Loucy (cell line): Measurements from ENCODE around the gene TM9SF1.

ENCODE experiments used
- H2AFZ ChIP-seq: fragments of 200-600 bp; sonication (generic); 2 replicates; pipeline ENCODE4 v1.6.0; 2016; ENCODE audit warnings: antibody characterized with exemption, mild to moderate bottlenecking, low read length, moderate library complexity
- H3F3A ChIP-seq: fragments of 200-600 bp; 2 replicates; pipeline ENCODE4 v1.6.0; 2016; ENCODE audit warnings: antibody characterized with exemption, low read depth, mild to moderate bottlenecking
- H3K27me3 ChIP-seq: fragments of 200-600 bp; sonication (generic); 2 replicates; pipeline ENCODE4 v1.6.1; 2014; ENCODE audit warnings: low read length, mild to moderate bottlenecking; ENCODE audit not compliant: insufficient read depth, poor library complexity, severe bottlenecking
- H3K36me3 ChIP-seq: fragments of 200-600 bp; sonication (generic); 2 replicates; pipeline ENCODE4 v1.6.1; 2016; ENCODE audit warnings: low read length; ENCODE audit not compliant: insufficient read depth
- H3K4me1 ChIP-seq: fragments of 200-600 bp; sonication (generic); 2 replicates; pipeline ENCODE4 v1.5.1; 2014; ENCODE audit warnings: low read length, mild to moderate bottlenecking; ENCODE audit not compliant: insufficient read depth, poor library complexity, severe bottlenecking
- H3K4me2 ChIP-seq: fragments of 200-600 bp; sonication (generic); 2 replicates; pipeline ENCODE4 v1.6.0; 2014; ENCODE audit warnings: antibody characterized with exemption, low read length, low read depth, mild to moderate bottlenecking; ENCODE audit not compliant: poor library complexity, severe bottlenecking
- H3K4me3 ChIP-seq: fragments of 200-600 bp; sonication (generic); 2 replicates; pipeline ENCODE4 v1.5.1; 2014; ENCODE audit warnings: low read length, mild to moderate bottlenecking, mixed read lengths; ENCODE audit not compliant: poor library complexity, severe bottlenecking
- H3K79me2 ChIP-seq: fragments of 200-600 bp; sonication (generic); 2 replicates; pipeline ENCODE4 v1.6.1; 2014; ENCODE audit warnings: low read length; ENCODE audit not compliant: insufficient read depth
- H3K9ac ChIP-seq: fragments of 200-600 bp; sonication (generic); 2 replicates; pipeline ENCODE4 v1.6.0; 2014; ENCODE audit warnings: mild to moderate bottlenecking, low read depth, low read length, moderate library complexity; ENCODE audit not compliant: poor library complexity, severe bottlenecking
- H3K9me2 ChIP-seq: fragments of 200-600 bp; sonication (generic); replicated peaks from 2 replicates; pipeline ENCODE4 v1.6.1; 2016; ENCODE audit warnings: low read depth, low read length, mixed read lengths
- H3K9me3 ChIP-seq: fragments of 200-600 bp; sonication (generic); 2 replicates; pipeline ENCODE4 v1.6.1; 2014; ENCODE audit warnings: mild to moderate bottlenecking, antibody characterized with exemption, low read length, low read depth; ENCODE audit not compliant: insufficient read depth
- H4K20me1 ChIP-seq: fragments of 200-600 bp; sonication (generic); 2 replicates; pipeline ENCODE4 v1.6.0; 2014; ENCODE audit warnings: antibody characterized with exemption, low read length, mild to moderate bottlenecking; ENCODE audit not compliant: insufficient read depth, poor library complexity, severe bottlenecking
- CTCF ChIP-seq: fragments of 200-600 bp; sonication (generic); conservative IDR thresholded peaks from 2 replicates; pipeline ENCODE4 v1.5.1; 2014; ENCODE audit warnings: mild to moderate bottlenecking, antibody characterized with exemption, low read length
- EZH2phosphoT487 ChIP-seq: fragments of 200-600 bp; IDR thresholded peaks from 2 replicates; pipeline ENCODE4 v1.6.1; 2018; ENCODE audit warnings: antibody characterized with exemption, mild to moderate bottlenecking, moderate library complexity, borderline replicate concordance

TM9SF1 gene

GRCh38 chr14:24194873-24195185 is 412 bp downstream of the TM9SF1 start:
- TF ChIP-seq CTCF = no peak
- TF ChIP-seq EZH2phosphoT487 = no peak
- no peaks in the 10 kb centered on the region for H3K36me3 ChIP-seq
- H2AFZ ChIP-seq = peak overlapping the region; percentile 96
- H3F3A ChIP-seq = no peaks in the 10 kb centered on the region
- H3K9ac ChIP-seq = peak overlapping the region; percentile 92
- no peaks in the 10 kb centered on the region for H3K27me3 ChIP-seq
- H4K20me1 ChIP-seq = no peaks in the 10 kb centered on the region
- H3K4me3 ChIP-seq = peak overlapping the region; percentile 92
- H3K9me2 ChIP-seq = no peaks in the 10 kb centered on the region
- peaks cover 48% of the 10 kb centered on the region for H3K79me2 ChIP-seq
- peak overlapping the region; percentile 99 for H3K4me2 ChIP-seq
- no peaks in the 10 kb centered on the region for H3K9me3 ChIP-seq
- H3K4me1 ChIP-seq = peaks cover 24% of the 10 kb centered on the region

DNA sequence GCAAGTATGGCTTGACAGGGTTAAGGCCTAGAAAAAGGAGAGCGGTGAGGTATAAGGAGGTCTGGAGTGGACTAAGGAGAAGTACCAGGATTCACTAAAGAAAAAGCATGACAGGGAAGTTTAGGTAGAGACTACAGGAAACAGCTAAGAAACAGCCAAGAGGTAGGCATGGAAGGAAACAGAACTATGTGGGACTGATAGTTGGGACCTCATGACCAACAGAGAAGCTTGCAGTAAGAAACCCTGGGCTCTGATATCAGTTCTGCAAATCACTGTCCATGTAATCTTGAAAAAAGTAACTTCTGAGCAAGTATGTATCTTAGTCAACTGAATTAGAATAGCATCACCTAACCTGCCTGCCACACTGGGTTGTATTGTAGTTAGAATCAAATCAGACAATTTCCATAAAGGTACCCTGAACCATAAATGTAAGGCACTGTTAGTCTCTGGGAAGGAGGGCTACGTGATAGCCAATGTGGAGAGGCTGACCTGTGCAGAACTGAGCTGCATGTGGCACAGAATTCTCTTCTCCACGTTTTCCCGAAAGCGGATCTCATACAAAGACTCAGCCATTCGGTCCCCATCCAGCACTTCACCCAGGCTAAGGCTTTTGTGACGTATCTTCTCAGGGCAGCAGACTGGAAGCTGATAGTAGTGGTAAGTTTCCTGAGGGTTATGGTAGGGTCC is 912 bp downstream of the TM9SF1 start:
- H3K4me3 ChIP-seq = peak overlapping the region; percentile 92
- no peaks in the 10 kb centered on the region for H3F3A ChIP-seq
- no peaks in the 10 kb centered on the region for H4K20me1 ChIP-seq
- no peak overlapping the region for H2AFZ ChIP-seq
- peak overlapping the region; percentile 99 for H3K4me2 ChIP-seq
- peak overlapping the region; percentile 92 for H3K9ac ChIP-seq
- no peaks in the 10 kb centered on the region for H3K9me2 ChIP-seq
- H3K36me3 ChIP-seq = no peaks in the 10 kb centered on the region
- TF ChIP-seq EZH2phosphoT487 (no peak), CTCF (no peak)
- peaks cover 25% of the 10 kb centered on the region for H3K4me1 ChIP-seq
- no peaks in the 10 kb centered on the region for H3K27me3 ChIP-seq
- H3K79me2 ChIP-seq = peaks cover 48% of the 10 kb centered on the region
- no peaks in the 10 kb centered on the region for H3K9me3 ChIP-seq

DNA sequence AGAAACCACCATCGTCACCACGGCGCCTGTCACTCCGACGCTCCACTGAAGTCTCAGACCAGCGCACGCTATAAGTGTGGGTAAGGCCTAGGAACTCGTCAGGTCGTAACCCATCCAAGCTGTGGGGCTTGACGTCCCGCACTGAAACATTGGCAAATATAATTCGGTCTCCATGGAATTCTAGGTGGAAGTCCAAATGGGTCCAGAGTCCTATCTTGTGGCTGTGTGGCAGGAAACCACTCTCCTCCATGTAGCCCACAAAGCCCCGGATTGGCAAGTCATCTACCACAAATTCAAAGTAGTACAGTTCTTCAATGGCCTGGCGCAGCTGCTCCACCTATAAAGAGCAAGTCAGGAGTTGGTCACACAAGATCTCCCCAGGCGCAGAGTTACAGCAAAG is 2.3 kb downstream of the TM9SF1 start:
- H3K9me3 ChIP-seq = no peaks in the 10 kb centered on the region
- H4K20me1 ChIP-seq = no peaks in the 10 kb centered on the region
- peak overlapping the region; percentile 26 for H3K4me2 ChIP-seq
- H3K4me1 ChIP-seq = peaks cover 30% of the 10 kb centered on the region
- no peak overlapping the region for H2AFZ ChIP-seq
- no peak overlapping the region for H3K9ac ChIP-seq
- no peaks in the 10 kb centered on the region for H3K27me3 ChIP-seq
- no peaks in the 10 kb centered on the region for H3K36me3 ChIP-seq
- H3F3A ChIP-seq = no peaks in the 10 kb centered on the region
- no peak overlapping the region for H3K4me3 ChIP-seq
- H3K79me2 ChIP-seq = peaks cover 48% of the 10 kb centered on the region
- no peaks in the 10 kb centered on the region for H3K9me2 ChIP-seq
- TF ChIP-seq EZH2phosphoT487 (no peak), CTCF (no peak)
